Suppressor macrophage (primary cell): ENCODE results near the gene MISFA.
"Not testable (repeated sequence)": the region's sequence is repeated elsewhere in the genome, so short reads cannot be mapped to it uniquely, and the experiment has no call there.

Experiments
- DNase-seq, 4 experiments: peaks; one replicate each; pipeline ENCODE4 v3.0.0-alpha.2; 2020 to 2022
- total RNA-seq, 17 experiments: gene quantifications; one replicate each; lab custom pipeline; 2026; ENCODE audit warnings: mixed read lengths in 6 of 17, inconsistent platforms in 3 of 17; lab: John Stamatoyannopoulos, UW

Gene MISFA
- total RNA-seq: 0.17 to 2.5 (median 0.67) reads per million in 17 experiments

DNA sequence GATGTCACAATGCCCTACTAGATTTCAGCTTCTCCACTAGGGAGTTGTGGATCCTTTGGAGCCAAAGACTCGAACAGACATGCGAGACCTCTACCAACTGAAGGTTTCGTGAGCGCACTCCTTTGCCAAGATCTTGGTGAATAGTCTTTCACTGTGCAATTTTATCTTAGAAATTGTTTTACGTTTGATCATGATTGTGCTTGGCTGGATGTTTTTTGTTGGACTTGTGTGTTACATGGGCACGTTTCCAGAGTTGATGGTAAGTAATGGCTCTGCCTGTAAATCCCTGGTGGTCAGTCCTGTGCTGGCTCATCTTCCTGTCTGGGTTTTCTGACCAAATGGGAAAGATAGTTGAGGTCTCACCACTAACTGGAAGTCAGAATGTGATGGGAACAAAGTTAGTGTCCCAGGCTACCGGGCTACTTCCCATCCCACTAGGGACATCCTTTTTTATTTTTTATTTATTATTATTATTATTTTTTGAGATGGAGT, at the start of gene MISFA:
Gene MISFA (plus strand): TSS at position 51 of the 492 bp plus-strand sequence. CDS start 140 bp downstream, at position 191.
- DNase-seq: no peak

GRCh38 chr11:18563090-18563730, 36.4 kb upstream of the MISFA start:
- no peak for DNase-seq

DNA sequence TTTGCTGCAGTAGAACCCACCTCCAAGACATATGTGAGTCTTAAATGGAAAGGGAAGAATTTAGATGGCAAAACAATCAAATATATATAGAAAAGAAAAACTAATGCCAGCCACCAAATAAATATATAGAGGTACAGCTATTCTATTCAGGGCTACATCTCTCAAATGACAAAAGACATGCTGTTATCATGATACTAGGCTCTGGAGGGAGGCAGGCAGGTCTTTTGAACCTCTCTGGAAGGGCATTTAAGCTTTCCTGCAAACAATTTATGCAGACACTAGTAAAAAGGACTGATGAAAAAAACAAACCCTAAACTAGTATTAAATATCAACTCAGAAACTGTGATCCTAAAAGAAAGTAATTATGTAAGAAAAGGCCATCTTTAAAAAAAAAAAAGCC, 35.4 kb upstream of the MISFA start:
- no peak for DNase-seq

GRCh38 chr11:18566406-18566805, 33.2 kb upstream of the MISFA start:
- no peak for DNase-seq

DNA sequence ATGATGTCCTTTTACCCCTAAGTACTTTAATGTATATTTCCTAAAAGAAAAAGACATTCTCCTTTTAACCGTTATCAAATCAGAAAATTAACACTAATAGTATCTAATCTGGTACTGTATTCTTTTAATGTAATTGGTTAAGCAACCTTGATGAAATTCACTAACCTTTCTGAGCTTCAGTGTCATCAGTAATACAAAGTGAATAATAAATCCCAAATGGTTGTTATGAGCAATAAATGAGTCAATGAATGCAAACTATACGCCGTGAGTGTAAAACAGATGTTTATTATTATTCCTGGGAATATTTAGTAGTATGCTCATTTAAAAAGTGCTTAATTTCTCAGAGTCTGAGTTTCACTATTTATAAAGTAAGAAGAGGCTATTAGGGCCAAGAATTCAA, 32.5 kb upstream of the MISFA start:
- DNase-seq: no peak

DNA sequence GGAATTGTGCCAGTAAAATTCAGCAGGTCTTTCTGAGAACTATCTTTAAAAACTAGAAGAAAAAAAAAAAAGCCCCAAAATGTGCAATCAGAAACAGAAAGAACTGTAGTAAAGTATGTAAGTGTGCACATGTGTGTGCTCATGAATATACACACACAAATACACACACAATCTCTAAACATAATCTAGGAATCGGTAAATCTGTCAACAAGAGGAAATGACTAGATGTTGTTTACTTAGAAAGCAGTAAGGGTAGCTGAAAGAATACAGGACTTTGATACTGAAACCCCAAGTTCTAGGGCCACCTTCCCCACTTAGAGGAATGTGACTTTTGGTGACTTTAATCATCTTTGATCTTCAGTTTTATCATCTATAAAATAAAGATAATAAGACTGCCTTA, 24.2 kb upstream of the MISFA start:
- no peak for DNase-seq

- no peak for DNase-seq
These were observed 20.5 kb upstream of the MISFA start for GRCh38 chr11:18578975-18579598.

GRCh38 chr11:18580113-18580766, 19.3 kb upstream of the MISFA start:
- DNase-seq: no peak

DNA sequence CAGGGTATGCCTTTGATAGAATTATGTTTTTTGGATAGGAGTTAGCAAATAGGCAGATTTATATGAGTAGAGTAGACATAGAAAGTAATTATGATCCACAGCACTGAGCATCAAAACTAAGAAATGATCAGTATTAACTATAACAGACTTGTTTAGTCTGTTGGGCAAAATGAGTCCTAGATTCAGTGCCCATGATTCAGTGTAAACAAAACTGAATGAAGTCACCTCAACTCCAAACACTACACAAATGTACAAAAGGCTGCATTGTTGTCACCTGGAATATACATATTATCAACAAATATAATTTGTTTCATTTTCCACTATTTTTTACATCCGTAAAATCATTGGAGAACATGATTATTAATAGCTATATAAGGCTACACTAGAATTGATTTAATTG, 17.8 kb upstream of the MISFA start:
- no peak for DNase-seq

- DNase-seq: peak; percentile 89 to 94 (median 93)
These were observed 11.0 kb upstream of the MISFA start, which contains the start of gene UEVLD for GRCh38 chr11:18588297-18589252. Gene UEVLD (minus strand): TSS chr11:18588734. CDS start chr11:18588654, 80 bp downstream.

- no peak for DNase-seq
These were observed 9.0 kb upstream of the MISFA start for GRCh38 chr11:18590571-18590970.

- not testable (repeated sequence) for DNase-seq
These were observed 5.5 kb upstream of the MISFA start for GRCh38 chr11:18594088-18594487.

DNA sequence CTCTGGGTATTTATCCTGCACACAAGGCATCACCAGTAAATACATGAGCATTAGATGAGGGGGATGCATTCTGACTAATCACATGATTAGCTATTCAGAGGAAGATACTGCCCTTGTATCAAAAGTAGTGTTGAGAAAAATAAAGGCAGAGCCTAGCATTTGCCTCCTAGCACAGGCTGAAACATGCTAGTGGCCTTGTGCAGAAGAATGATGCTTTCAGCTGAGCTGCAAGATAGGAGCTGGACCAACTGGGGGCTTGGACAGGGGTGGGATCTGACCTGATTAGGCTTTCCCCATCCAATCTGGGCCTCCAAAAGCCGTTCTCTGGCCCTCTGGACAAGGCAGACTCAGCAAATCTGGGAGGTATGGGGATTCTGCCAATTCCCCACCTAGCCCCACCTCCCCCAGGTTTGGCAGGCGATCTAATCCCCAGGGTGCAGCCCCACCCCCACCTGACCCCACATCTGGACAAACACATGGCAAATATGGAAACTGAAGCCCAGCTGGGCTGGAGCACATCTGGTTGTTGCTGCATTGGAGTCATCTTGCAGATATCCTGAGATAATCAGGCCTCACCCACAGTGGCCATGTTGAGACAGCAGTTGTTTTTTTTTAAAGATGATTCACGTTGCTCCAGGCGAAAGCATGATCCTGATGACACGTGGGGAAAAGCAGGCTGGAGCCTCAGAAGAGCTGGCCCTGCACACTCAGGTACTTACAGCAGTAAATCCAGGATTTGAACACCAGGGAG, 4.4 kb upstream of the MISFA start:
- DNase-seq: no peak

GRCh38 chr11:18600915-18601569, 1.5 kb downstream of the MISFA start:
- no peak for DNase-seq

DNA sequence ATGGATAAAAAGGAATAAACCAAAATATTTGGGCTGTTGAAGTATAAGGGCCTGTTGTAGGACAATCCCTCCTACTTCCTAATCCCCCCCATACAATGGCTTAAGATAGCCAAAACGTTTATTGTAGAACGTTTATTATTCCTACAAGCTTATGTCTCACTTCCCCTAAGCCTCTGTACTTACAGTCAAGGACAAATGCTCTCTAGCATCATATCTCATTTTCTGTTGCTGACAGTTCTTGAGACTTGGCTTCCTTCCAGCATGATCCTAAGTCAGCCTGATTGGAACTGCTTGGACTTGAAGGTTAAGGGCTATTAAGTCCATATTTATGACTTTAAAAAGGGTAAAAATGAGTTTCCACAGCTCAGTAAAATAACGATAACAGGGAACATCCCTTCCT, 8.8 kb downstream of the MISFA start:
- peak in 1 of 4 experiments; percentile 10 for DNase-seq

DNA sequence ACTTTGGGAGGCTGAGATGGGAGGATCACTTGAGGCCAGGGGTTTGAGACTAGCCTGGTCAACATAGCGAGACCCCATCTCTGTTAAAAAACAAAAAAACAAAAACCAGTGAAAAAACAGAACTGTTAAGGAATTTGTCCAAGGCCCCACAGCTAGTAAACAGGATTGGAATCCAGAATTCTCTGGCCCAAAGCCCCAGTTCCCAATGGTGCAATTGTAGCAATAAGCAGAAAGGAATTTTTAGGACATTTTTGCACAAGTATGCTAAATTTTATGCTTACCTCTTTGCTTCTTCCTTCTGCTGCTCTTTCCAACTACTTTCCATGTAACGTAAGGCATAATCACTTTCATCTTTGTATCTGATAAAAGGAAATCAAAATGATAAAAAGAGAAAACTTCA, 11.6 kb downstream of the MISFA start:
- DNase-seq: no peak

DNA sequence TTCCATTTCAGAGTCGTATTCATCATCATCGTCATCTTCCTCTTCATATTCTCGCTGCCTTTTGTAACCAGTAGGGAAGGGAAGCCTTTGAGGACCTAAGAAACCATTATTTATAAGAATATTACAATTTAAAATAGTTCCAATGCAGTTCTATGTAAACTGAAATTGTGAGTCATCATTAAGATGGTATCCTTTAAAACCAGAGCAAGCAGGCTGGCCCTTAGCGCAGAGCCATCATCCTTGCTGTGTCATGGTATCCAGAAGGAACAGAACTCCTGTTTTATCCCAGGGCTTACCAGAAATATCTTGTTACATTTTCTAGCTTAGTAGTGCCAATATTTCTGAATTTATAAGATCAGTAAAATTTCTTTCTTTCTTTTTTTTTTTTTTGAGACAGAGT, 12.8 kb downstream of the MISFA start:
- DNase-seq: no peak

DNA sequence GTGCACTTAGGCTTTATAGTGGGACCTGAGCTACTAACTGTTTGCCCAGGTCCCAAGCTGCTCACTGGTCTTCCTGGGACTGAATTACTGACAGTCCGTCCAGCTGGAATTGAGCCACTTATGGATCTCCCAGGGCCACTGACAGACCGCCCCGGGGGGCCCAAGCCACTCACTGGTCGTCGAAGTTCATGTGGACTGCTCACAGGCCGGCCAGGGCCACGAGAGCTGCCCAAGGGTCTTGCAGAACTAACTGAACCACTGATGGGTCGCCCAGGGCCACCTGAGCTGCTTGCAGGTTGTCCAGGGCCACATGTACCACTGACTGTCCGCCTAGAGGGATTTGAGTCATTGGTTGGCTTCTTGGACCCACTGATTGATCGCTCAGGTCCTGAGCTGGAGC, 15.1 kb downstream of the MISFA start:
- no peak for DNase-seq

- DNase-seq: peak; percentile 23 to 87 (median 58)
These were observed 16.2 kb downstream of the MISFA start for GRCh38 chr11:18615628-18616392.

DNA sequence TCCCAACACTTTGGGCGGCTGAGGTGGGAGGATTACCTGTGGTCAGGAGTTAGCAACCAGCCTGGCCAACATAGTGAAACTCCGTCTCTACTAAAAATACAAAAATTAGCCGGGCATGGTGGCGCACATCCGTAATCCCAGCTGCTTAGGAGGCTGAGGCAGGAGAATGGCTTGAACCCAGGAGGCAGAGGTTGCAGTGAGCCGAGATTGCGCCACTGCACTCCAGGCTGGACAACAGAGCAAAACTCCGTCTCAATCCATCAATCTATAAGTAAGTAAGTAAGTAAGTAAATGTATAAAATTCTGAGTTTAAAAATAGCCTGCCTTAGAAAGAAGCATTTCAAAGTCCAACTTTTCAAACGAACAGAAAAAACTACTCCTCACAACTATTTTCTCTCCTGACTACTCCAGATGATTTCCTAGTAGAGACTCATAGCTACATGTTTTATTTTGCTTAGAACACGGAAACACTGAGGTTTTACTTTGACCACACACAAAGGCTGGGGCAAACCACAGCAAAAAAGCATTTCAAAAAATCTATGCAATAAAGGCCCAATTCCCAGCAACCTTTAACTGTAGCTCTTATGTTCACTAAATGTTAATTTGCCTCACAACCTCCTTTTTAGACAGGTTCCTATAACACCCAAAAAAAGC, 18.2 kb downstream of the MISFA start:
- DNase-seq: peak in 2 of 4 experiments; percentile 19 to 27
